NOMO-1 treated with dmso at 0.1 percent for 144 hours (cell line): ENCODE data around the gene VKORC1.
A peak's percentile ranks its signal among the peaks of the same experiment; 100 is the strongest.

ENCODE experiments used
- DNase-seq: peaks from one replicate; lab custom pipeline; 2025; ENCODE audit not compliant: unreplicated experiment; lab: John Stamatoyannopoulos, UW

Gene VKORC1

DNA sequence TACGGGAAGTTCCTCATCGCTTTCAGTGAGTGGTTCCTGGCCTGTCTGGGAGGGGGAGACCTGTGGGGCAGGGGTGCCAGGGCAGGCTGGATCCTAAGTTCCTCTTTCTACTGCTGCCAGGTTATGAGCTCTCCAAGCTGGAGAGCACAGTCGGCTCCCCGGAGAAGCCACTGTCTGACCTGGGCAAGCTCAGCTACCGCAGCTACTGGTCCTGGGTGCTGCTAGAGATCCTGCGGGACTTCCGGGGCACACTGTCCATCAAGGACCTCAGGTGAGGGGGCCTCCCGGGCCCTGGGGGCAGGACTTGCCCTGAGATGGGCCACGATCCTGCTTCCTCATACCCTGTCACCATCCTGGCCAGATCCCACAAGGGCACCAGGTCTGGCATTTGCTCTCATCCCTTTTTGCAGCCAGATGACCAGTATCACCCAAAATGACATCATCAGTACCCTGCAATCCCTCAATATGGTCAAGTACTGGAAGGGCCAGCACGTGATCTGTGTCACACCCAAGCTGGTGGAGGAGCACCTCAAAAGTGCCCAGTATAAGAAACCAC is 35.8 kb upstream of the VKORC1 start:
- DNase-seq, result no peak

DNA sequence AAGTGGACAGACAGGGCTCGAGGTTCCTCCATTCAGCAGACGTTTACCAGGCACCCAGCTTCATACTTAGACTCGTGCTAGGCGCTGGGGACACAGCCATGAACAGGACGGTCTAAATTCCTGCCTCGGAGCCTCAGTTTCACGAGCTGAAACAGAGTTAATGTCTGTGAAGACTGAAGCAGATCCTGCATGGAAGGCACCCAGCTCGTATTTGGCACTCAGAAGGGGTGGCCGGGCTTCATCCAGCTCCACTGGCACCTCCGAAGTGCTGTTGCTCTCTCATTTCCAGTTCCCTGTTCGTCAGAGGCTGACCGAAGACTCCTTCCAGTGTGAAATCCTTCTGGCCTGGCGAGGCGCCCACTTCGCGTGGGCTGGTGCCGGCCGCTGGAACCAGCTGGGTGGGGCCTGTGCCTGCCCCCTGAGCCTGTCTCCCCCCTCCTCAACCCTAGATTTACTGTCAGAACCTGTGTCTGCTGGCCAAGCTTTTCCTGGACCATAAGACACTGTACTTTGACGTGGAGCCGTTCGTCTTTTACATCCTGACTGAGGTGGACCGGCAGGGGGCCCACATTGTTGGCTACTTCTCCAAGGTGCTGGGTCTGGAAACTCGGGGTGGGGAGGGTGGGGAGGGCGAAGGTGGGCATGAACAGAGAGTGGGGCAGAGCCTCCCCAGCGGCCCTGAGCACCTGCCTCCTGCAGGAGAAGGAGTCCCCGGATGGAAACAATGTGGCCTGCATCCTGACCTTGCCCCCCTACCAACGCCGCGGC is 35.2 kb upstream of the VKORC1 start:
- no peak for DNase-seq

DNA sequence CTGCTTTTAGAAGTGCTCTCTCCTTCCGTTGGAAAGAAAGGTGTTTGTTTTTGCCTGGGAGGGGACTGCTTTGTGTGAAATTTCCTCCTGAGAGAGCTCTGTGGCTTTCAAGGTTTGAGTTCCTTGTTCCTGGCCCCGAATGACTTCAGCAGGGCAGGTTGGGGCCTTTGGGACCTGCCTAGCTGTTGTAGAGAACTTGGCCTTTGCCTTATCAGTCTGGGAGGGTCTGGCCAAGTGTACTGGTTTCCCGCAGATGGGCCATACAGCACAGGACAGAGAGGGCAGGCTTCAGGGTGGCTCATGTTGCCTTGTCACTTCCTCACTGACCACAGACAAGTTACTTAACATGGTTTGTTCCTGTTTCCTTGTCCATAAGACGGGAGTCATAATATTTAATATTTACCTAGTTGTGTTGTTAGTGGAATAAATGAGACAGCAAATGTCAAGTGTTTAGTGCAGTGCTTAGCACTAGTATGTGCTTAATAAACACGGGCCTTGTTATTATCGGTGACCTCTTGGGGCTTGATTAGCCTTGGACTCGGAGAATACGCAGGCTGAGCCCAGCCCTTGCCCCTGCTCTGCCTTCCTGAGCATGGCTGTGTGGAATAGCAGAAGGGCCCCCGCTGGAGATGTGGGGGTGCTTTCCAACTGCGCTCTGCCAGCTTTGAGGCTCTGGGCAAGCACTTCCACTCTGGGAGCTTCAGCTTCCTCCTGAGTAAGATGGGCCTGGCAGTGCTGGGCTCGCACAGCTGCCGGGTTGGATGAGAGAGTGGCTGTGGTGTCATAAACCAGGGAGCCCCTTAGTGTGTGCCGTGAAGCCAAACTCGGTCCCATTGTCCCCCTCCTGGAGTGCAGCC is 34.3 kb upstream of the VKORC1 start:
- DNase-seq, result peak; percentile 96

DNA sequence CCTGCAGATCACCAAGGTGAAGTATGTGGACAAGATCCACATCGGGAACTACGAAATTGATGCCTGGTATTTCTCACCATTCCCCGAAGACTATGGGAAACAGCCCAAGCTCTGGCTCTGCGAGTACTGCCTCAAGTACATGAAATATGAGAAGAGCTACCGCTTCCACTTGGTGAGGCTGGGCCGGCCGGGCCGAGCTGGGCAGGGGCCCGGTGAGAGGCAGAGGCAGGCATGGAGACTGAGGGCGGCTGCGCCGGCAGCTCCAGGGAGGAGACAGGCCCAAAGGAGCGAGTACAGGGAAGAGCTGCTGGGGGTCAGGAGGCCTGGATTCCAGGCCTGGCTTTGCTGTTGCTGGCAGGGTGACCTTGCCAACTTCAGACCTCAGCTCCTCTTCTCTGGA is 32.6 kb upstream of the VKORC1 start:
- DNase-seq, result no peak

DNA sequence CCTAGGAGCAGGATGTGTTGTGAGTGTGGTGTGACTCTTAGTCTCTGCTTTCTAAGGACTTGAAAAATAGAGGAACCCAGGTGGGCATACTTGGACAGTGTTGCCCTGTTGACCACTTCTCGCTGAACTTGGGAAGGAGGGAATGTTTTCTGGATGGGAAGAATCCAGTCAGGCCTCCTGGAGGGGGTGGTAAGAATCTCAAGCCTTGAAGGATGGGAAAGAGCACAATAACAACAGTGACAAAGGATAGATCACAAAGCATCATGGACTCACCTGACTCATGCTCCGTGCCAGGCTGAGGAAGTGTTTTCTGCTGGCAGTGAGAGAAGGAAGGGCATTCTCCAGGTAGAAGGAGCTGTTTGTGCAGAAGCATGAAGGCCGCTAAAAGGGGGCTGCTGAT is 31.2 kb upstream of the VKORC1 start:
- no peak for DNase-seq

DNA sequence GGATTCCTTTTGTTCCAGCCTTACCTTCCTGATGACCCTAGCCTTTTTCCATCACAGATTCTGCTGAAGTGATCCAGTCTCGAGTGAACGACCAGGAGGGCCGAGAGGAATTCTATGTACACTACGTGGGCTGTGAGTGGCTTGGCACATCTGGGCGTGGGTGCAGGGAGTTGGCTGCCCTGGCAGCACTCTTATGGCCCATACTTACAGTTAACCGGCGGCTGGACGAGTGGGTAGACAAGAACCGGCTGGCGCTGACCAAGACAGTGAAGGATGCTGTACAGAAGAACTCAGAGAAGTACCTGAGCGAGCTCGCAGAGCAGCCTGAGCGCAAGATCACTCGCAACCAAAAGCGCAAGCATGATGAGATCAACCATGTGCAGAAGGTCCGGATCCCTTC is 25.5 kb upstream of the VKORC1 start:
- no peak for DNase-seq

DNA sequence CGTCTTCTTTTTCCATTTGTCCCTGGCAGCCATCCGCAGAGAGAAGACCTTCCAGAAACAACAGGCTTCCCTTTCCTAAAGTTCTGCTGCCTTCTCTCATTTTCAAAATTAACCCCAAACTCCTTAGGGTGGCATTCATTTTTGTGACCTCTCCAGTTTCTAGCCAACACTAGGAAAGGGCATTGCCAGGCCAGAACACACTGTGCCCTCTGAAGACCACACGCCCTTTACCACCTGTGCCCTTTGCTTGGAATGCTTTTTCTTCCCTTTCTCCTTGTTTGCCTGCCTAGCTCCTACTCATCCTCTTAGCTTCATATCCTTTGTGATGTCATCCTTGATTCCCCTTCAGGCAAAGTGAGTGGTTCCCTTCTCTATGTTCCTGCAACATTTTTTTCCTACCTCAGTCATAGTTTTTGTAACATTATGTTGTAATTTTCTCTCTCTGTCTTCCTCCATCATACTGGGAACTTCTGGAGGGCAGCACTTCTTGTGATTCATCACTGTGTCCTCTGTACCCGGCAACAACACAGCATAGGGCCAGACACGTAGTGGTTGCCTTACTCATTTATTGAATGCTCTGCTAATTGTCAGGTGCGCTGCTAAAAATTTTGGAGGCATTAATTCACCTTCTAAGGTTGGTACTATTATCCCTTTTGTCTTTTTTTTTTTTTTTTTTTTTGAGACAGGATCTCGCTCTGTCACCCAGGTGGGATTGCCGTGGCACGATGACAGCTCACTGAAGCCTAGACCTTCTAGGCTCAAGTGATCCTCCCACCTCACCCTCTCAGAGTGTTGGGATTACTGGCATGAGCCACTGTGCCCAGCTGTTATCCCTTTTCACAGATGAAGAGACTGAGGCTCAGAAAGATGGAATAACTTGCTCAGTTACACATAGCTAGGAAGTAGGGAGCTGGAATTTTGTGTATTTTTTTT is 23.9 kb upstream of the VKORC1 start:
- DNase-seq, result no peak

DNA sequence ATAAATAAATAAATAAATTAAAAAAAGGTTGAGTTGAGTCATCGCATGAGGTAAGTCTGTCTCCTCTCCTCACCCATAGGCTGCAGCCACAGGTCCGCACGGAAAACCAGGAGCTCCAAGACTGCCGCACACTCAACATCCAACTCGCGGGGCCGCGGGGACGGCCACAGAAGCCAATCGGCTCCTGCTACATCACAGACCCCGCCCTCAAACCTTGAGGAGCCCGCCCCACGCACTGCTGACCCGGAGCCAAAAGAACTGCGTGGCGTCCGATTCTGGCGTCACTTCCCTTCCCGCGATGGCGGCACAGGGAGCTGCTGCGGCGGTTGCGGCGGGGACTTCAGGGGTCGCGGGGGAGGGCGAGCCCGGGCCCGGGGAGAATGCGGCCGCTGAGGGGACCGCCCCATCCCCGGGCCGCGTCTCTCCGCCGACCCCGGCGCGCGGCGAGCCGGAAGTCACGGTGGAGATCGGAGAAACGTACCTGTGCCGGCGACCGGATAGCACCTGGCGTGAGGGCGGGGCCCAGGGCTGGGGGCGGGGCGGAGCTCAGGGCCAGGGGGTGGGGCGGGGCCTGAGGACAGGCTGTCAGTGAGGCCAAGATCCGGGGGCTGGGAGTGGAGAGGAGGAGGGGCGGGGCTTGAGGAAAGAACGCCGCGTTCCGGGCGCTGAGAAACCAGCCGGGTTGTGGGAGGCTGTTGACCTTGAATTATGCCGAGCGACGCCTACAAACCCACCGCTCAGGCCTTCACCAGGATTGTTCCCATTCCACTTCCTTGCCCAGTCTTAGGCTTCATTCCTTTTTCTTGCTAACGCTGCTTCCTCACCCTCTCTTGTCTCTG is 23.0 kb upstream of the VKORC1 start, which contains the start of gene KAT8:
Gene KAT8, plus strand, starts transcription at position 281 of the 839 bp plus-strand sequence. Its CDS starts 18 bp downstream, at position 299.
- DNase-seq, result peak; percentile 98

DNA sequence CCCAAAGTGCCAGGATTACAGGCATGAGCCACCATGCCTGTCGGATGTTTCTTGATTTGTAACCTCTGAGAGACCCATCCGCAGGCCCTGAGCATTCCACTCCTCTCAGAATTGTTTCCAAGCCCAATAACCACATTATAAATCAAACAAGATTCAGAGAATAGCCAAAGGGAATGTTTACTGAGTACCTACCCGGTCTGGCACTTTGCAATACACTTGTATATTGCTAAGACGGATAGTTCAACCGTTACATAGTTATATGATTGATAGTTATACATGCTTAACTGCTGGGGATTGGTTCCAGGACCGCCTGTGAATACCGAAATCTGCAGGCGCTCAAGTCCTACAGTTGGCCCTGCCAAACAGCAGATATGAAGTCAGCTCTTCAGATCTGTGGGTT is 19.9 kb upstream of the VKORC1 start:
- DNase-seq, result no peak

DNA sequence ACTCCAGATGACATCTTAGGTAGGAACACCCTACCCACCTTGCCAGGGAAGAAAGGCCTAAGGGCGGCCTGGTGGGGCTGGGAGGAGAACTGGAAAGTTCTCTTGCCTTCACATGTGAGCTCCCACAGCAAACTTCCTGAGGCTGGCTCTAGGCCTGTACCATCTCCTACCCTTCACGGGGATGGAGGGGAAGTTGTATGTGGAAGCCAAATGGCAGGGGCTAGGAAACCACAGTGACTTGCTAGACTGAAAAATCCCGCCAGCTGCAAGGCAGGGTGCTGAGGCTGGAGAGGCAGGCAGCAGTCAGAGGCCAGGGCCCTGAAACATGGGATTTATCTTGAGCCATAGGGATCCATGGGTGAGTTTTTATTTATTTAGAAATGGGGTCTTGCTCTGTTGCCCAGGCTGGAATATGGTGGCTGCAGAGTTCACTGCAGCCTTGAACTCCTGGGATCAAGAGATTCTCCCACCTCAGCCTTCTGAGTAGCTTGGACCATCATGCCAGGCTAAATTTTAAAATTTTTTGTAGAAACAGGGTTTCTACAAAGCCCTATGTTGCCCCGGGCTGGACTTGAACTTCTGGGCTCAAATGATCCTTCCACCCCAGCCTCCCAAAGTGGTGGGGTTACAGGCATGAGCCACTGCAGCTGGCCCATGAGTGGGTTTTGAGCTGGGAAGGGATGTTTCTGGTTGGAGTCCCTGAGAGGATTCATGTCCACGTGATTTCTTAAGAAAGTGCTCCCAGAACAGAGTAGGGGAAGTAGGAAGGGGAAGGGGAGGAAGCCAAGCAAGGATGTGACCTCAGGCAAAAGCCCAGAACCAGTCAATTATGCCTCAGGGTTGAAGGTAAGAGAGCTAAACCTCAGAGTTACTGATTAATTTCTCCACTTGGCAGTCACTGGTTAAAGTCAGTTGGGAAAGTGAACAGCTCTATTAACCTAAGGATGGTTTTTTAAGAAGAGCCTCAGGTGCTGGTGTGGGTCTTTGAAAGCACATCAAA is 18.8 kb upstream of the VKORC1 start:
- peak; percentile 47 for DNase-seq

DNA sequence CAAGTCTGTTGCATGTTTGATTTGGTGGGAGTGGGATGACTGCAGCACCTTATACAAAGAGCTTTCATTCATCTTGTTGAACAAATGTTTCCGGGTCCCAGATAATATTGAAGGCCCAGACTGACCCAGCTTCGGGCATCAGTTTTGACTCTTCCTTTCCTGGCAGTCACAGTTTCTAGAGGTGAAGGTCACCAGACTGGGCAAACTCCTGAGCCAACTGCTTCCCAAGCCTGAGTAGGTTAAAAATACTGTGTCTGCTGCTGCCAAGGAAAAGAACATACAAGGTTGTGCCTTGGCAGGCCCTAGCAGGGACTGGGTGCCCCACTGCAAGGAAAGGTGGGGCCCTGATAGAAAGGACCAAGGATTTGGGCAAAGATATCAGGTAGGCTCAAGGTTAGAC is 18.1 kb upstream of the VKORC1 start:
- DNase-seq, result no peak

DNA sequence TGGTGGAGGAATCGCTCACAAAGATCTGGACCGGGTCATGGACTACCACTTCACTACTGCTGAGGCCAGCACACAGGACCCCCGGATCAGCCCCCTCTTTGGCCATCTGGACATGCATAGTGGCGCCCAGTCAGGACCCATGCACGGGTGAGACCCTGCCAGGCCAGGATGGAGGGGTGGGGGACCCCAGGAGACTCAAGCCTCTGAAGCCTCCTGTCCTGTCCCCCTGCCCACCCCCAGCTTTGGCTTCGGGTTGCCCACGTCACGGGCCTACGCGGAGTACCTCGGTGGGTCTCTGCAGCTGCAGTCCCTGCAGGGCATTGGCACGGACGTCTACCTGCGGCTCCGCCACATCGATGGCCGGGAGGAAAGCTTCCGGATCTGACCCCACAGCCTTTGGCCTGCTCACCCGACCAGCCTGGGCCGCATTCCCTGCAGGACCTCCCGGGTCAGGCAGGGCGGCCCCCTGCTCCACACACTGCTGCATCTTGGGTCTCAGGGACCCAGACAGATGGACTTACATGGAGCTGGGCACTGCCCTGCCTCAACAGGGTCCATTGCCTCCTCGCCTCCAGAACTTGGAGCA is 17.4 kb upstream of the VKORC1 start:
- no peak for DNase-seq

DNA sequence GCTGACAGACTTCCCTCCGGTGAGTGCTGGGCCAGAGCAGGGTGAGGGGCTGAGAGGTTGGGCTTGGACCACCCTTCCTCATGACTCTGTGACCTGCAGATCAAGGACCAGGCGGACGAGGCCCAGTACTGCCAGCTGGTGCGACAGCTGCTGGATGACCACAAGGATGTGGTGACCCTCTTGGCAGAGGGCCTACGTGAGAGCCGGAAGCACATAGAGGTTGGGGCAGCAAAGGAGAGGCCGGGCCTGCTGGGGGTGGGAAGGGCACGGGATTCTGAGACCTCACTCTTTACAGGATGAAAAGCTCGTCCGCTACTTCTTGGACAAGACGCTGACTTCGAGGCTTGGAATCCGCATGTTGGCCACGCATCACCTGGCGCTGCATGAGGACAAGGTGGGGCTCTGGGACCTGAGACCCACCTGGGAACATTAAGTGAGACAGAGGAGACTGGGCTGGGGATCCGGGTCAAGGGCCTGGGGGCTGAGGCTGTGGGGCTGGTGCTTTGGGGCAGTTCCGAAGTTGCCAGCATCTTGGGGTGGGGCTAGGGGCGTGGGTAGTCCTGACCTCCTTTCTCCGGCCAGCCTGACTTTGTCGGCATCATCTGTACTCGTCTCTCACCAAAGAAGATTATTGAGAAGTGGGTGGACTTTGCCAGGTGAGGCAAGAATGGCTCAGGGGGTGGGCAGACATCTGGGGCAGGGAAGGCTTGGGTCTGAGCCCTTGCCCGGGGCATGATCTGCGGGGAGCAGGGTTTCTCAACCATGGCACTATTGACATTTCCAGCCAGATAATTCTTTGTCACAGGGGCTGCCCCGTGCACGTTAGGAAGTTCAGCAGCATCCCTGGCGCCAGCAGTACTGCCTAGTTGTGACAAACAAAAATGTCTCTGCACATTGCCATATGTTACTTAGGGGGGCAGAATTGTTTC is 15.8 kb upstream of the VKORC1 start:
- no peak for DNase-seq

DNA sequence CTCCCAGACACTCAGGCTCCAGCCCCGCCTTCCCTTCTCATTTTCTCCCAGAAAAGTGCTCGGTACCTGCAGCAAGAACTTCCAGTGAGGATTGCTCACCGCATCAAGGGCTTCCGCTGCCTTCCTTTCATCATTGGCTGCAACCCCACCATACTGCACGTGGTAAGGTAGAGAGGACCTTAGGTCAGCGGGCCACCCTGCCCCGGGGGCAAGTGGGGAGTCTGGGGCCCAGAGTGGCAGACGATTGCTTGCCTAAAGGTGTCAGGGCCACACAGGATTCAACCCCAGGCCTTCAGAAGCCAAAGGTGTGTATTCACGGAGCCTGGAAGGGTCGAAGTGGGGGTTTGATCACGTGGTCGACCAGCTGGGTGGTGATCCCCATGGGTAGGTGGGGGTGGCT is 15.0 kb upstream of the VKORC1 start:
- no peak for DNase-seq

DNA sequence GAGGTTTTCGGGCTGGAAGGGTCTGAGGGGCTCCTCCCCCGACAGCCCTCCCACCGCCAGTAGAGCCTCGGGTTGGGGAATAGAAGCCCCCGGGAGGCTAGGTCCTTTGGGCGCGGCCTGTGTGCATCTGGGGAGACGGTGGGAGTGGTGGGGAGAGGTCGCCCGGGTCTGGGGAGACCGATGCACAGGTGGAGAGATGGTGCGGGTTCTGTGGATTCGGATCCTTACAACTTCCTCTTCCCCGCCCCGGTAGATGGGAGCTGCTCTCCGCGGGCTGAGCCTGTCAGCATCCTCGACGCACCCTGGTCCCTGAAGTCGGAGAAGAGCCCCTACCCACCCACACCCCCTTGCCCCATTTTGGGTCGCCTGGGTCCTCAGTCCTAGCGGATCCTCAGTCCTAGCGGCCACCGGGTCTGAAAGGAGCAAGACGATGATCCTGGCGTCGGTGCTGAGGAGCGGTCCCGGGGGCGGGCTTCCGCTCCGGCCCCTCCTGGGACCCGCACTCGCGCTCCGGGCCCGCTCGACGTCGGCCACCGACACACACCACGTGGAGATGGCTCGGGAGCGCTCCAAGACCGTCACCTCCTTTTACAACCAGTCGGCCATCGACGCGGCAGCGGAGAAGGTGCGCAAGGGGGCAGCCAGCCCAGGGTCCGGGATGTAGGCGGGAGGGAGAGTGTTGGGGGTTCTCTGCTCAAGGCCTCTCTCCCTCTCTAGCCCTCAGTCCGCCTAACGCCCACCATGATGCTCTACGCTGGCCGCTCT is 14.4 kb upstream of the VKORC1 start:
- DNase-seq, result no peak

DNA sequence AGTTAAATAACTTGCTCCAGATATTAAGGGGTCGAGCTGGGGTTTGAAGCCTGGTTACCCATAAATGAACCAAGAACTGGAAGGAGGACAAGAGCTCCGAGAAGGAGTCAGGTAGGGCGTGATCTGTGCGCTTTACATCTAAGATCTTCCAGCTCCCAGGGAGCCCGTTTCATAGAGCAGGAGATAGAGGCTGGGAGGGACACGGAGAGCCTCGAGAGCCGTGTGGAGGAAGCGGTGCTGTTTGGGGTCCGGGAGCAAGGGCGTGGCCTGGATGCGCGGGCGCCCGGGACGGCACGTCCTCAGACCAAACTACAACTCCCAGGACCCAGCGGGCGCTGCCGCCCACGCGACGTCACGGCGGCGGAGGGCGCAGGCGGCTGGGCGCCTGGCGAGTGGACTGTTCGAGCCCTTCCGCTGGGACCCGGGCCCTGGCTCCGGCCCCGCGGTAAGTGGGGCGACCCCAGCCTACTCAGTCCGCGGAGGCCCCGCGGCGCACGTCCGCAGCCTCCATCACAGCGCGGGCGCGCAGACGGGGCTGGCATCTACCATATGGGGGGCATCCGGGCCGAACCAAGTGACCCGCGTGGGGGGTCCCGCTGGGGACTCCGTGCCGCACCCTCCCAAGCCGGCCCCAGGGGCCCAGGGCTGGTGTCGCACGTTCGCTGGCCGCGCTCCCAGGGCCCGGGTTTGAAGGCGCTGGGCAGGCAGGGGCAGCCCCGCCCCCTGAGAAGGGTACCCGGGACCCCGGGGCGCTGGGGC is 13.6 kb upstream of the VKORC1 start, which contains the start of gene BCKDK:
Gene BCKDK, plus strand, starts transcription at position 352 of the 759 bp plus-strand sequence. CDS start 838 bp downstream, outside the sequence.
- peak; percentile 58 for DNase-seq
